Measurements from ENCODE around the gene KNCN.

KNCN gene

GRCh38 chr1:46547481-46548383, 3.7 kb downstream of the KNCN start:
- no peak for TF ChIP-seq JUND (IDR thresholded peaks at IDR 0.05; ENCODE audit: low read depth)
- DNase-seq (ENCODE audit: low read depth in 1 of 2, low spot score in 1 of 2): peak; percentile 46 to 63
- in situ Hi-C loops (cut with HindIII; ENCODE audit: low pct_unique_long_range_greater_than_20kb, low sequenced_read_pairs): no loop called here

GRCh38 chr1:46546210-46546609, 5.2 kb downstream of the KNCN start:
- no peak for TF ChIP-seq JUND (IDR thresholded peaks at IDR 0.05; ENCODE audit: low read depth)
- DNase-seq (ENCODE audit: low read depth in 1 of 2, low spot score in 1 of 2): no peak
- in situ Hi-C loops (cut with HindIII; ENCODE audit: low pct_unique_long_range_greater_than_20kb, low sequenced_read_pairs): no loop called here

- in situ Hi-C loops (cut with HindIII; ENCODE audit: low pct_unique_long_range_greater_than_20kb, low sequenced_read_pairs): no loop called here
- TF ChIP-seq JUND (IDR thresholded peaks at IDR 0.05; ENCODE audit: low read depth): no peak
- no peak for DNase-seq (ENCODE audit: low read depth in 1 of 2, low spot score in 1 of 2)
Measured at GRCh38 chr1:46545784-46546183, 5.7 kb downstream of the KNCN start.

- DNase-seq (ENCODE audit: low read depth in 1 of 2, low spot score in 1 of 2): no peak
- TF ChIP-seq JUND (IDR thresholded peaks at IDR 0.05; ENCODE audit: low read depth): no peak
- in situ Hi-C loops (cut with HindIII; ENCODE audit: low pct_unique_long_range_greater_than_20kb, low sequenced_read_pairs): no loop called here
Measured at GRCh38 chr1:46544561-46545240, 6.7 kb downstream of the KNCN start.

GRCh38 chr1:46543761-46544560, 7.5 kb downstream of the KNCN start:
- in situ Hi-C loops (cut with HindIII; ENCODE audit: low pct_unique_long_range_greater_than_20kb, low sequenced_read_pairs): no loop called here
- no peak for TF ChIP-seq JUND (IDR thresholded peaks at IDR 0.05; ENCODE audit: low read depth)
- DNase-seq (ENCODE audit: low read depth in 1 of 2, low spot score in 1 of 2): no peak

GRCh38 chr1:46543382-46543760, 8.1 kb downstream of the KNCN start:
- in situ Hi-C loops (cut with HindIII; ENCODE audit: low pct_unique_long_range_greater_than_20kb, low sequenced_read_pairs): no loop called here
- no peak for TF ChIP-seq JUND (IDR thresholded peaks at IDR 0.05; ENCODE audit: low read depth)
- no peak for DNase-seq (ENCODE audit: low read depth in 1 of 2, low spot score in 1 of 2)

GRCh38 chr1:46539972-46540371, 11.5 kb downstream of the KNCN start:
- no peak for TF ChIP-seq JUND (IDR thresholded peaks at IDR 0.05; ENCODE audit: low read depth)
- in situ Hi-C loops (cut with HindIII; ENCODE audit: low pct_unique_long_range_greater_than_20kb, low sequenced_read_pairs): no loop called here
- DNase-seq (ENCODE audit: low read depth in 1 of 2, low spot score in 1 of 2): no peak

GRCh38 chr1:46538147-46538546, 13.3 kb downstream of the KNCN start:
- DNase-seq (ENCODE audit: low read depth in 1 of 2, low spot score in 1 of 2): no peak
- TF ChIP-seq JUND (IDR thresholded peaks at IDR 0.05; ENCODE audit: low read depth): no peak
- in situ Hi-C loops (cut with HindIII; ENCODE audit: low pct_unique_long_range_greater_than_20kb, low sequenced_read_pairs): no loop called here

- in situ Hi-C loops (cut with HindIII; ENCODE audit: low pct_unique_long_range_greater_than_20kb, low sequenced_read_pairs): no loop called here
- no peak for TF ChIP-seq JUND (IDR thresholded peaks at IDR 0.05; ENCODE audit: low read depth)
- no peak for DNase-seq (ENCODE audit: low read depth in 1 of 2, low spot score in 1 of 2)
Measured at GRCh38 chr1:46537651-46538050, 13.8 kb downstream of the KNCN start.

GRCh38 chr1:46536527-46536926, 14.9 kb downstream of the KNCN start:
- in situ Hi-C loops (cut with HindIII; ENCODE audit: low pct_unique_long_range_greater_than_20kb, low sequenced_read_pairs): no loop called here
- TF ChIP-seq JUND (IDR thresholded peaks at IDR 0.05; ENCODE audit: low read depth): no peak
- DNase-seq (ENCODE audit: low read depth in 1 of 2, low spot score in 1 of 2): no peak

- in situ Hi-C loops (cut with HindIII; ENCODE audit: low pct_unique_long_range_greater_than_20kb, low sequenced_read_pairs): no loop called here
- peak; percentile 51 to 66 for DNase-seq (ENCODE audit: low read depth in 1 of 2, low spot score in 1 of 2)
Measured at GRCh38 chr1:46535063-46535462, 16.4 kb downstream of the KNCN start.

GRCh38 chr1:46533179-46533864, 18.1 kb downstream of the KNCN start:
- DNase-seq (ENCODE audit: low read depth in 1 of 2, low spot score in 1 of 2): peak; percentile 18 to 25
- in situ Hi-C loops (cut with HindIII; ENCODE audit: low pct_unique_long_range_greater_than_20kb, low sequenced_read_pairs): no loop called here
- TF ChIP-seq JUND (IDR thresholded peaks at IDR 0.05; ENCODE audit: low read depth): no peak

More at GRCh38 chr1:46535063-46535462, 16.4 kb downstream of the KNCN start:
- no peak for TF ChIP-seq JUND (IDR thresholded peaks at IDR 0.05; ENCODE audit: low read depth)

All from T47D (cell line).